Stomach (tissue), 9 donors: Measurements from ENCODE around the gene MESD. TPM values are rescaled to one million over a fixed set of nuclear protein-coding genes. Genes with fewer than 3 reads are reported as not detected.

Experiments used
- DNase-seq, 2 donors: peaks; one replicate each; pipeline versions ENCODE4 v3.0.0 to v3.0.0-alpha.2; 2013 to 2019
- H3K27ac ChIP-seq, 5 donors: fragments of 200-600 bp in 4 of 5; sonication (generic) in 4 of 5; one replicate each; pipeline ENCODE4 v1.5.1; 2013 to 2019; ENCODE audit warnings: mild to moderate bottlenecking in 1 of 5, moderate library complexity in 1 of 5
- H3K27me3 ChIP-seq, 3 donors: fragments of 200-600 bp; sonication (generic); one replicate each; pipeline ENCODE4 v1.5.1; 2017 to 2019; ENCODE audit warnings: mixed run types in 1 of 3
- H3K36me3 ChIP-seq, 4 donors: fragments of 200-600 bp; sonication (generic); 1 replicate in 3 of 4; 2 replicates in 1 of 4; pipeline ENCODE4 v1.5.1; 2016 to 2019
- H3K4me1 ChIP-seq, 4 donors: fragments of 200-600 bp; sonication (generic); one replicate each; pipeline ENCODE4 v1.5.1; 2016 to 2019
- H3K4me3 ChIP-seq, 4 donors: fragments of 200-600 bp; sonication (generic) in 3 of 4; one replicate each; pipeline ENCODE4 v1.5.1; 2016 to 2019; ENCODE audit warnings: mild to moderate bottlenecking in 1 of 4
- H3K9me3 ChIP-seq, 4 donors: fragments of 200-600 bp; sonication (generic); one replicate each; pipeline ENCODE4 v1.5.1; 2016 to 2019
- CTCF ChIP-seq, 7 experiments: fragments of 450-650 bp in 4 of 7; fragments of 200-600 bp in 3 of 7; sonication (generic) in 3 of 7; IDR thresholded peaks; one replicate each; pipeline ENCODE4 v1.5.1; 2016 to 2019; ENCODE audit warnings: antibody characterized with exemption in 7 of 7, control low read depth in 2 of 7, mild to moderate bottlenecking in 1 of 7
- EP300 ChIP-seq: sonication (generic); formaldehyde crosslinking; IDR thresholded peaks from one replicate; pipeline ENCODE4 v1.6.1; 2017; ENCODE audit warnings: antibody characterized with exemption
- POLR2A ChIP-seq, 4 donors: fragments of 450-650 bp; IDR thresholded peaks; one replicate each; pipeline ENCODE4 v1.6.1; 2016; ENCODE audit warnings: antibody characterized with exemption in 4 of 4, control low read depth in 2 of 4, mild to moderate bottlenecking in 1 of 4, moderate library complexity in 1 of 4
- POLR2AphosphoS5 ChIP-seq, 3 donors: sonication (generic); formaldehyde crosslinking; IDR thresholded peaks; one replicate each; pipeline ENCODE4 v1.6.1; 2016; ENCODE audit warnings: antibody characterized with exemption in 3 of 3
- WGBS, 5 donors: extraction: QIAGEN DNeasy Blood & Tissue Kit in 3 of 5; methylation state at CpG; one replicate each; pipeline versions ENCODE4 v1.1.5 to v1.1.7; 2013 to 2018; 5-methylcytosine and 5-hydroxymethylcytosine counted together
- intact Hi-C: fragments of 100-400 bp; cut with DNase I; formaldehyde crosslinking; loops from one replicate; pipeline ENCODE4 v1.15.1; 2023; ENCODE audit warnings: low total_unique reads
- polyA plus RNA-seq, 3 donors: library from polyadenylated mRNA; stranded (reverse); fragments of 200-250 nt; gene quantifications; one replicate each; pipeline ENCODE4 v1.2.3, GENCODE V29; 2013
- total RNA-seq, 5 donors: library from RNA; depleted of rRNA; stranded (reverse); fragments of >200 nt; gene quantifications; one replicate each; pipeline versions ENCODE4 v1.1.0 to v1.2.3, GENCODE V29; 2014 to 2016
- donor health status: healthy with polysubstance abuse.
- donor health status: Bipolar disorder and iron deficiency.
- donor health status: healthy.

The MESD gene
- total and polyA plus RNA-seq, 8 donors = 5.5 to 34.8 (median 15.7) TPM

GRCh38 chr15:80951941-80952340 is 37.7 kb downstream of the MESD start:
- TF ChIP-seq EP300 = no peak
- TF ChIP-seq CTCF (IDR thresholded peaks at IDR 0.05) = no peak
- no peak for TF ChIP-seq POLR2AphosphoS5 (IDR thresholded peaks at IDR 0.05)
- TF ChIP-seq POLR2A (IDR thresholded peaks at IDR 0.05) = no peak
- H3K27ac ChIP-seq = no peak overlapping the region
- peaks cover 0 to 3% (median 0%) of the 10 kb centered on the region in 4 donors for H3K4me1 ChIP-seq
- no peaks in the 10 kb centered on the region for H3K9me3 ChIP-seq
- WGBS, 5 donors = 69 to 76% (median 73%) methylated on average over 5 of the region's 5 CpGs
- no peaks in the 10 kb centered on the region for H3K27me3 ChIP-seq
- H3K36me3 ChIP-seq = peaks cover 24 to 66% (median 60%) of the 10 kb centered on the region in 4 donors
- H3K4me3 ChIP-seq = no peak overlapping the region
- DNase-seq = no peak
- intact Hi-C loops = no loop called here

- Histone ChIP-seq H3K4me1 (no peaks in the 10 kb centered on the region), H3K36me3 (peaks cover 24 to 80% (median 75%) of the 10 kb centered on the region in 4 donors), H3K27me3 (no peaks in the 10 kb centered on the region), H3K4me3 (no peak overlapping the region), H3K27ac (no peak overlapping the region), H3K9me3 (no peaks in the 10 kb centered on the region)
- TF ChIP-seq CTCF (IDR thresholded peaks at IDR 0.05) (no peak), EP300 (no peak), POLR2AphosphoS5 (IDR thresholded peaks at IDR 0.05) (no peak), POLR2A (IDR thresholded peaks at IDR 0.05) (no peak)
- no peak for DNase-seq
- WGBS, 5 donors = 88 to 95% (median 90%) methylated on average over 8 of the region's 8 CpGs
- intact Hi-C loops = no loop called here
Observed at GRCh38 chr15:80950291-80951078, 39.1 kb downstream of the MESD start.

GRCh38 chr15:80949756-80950155 is 39.9 kb downstream of the MESD start:
- Histone ChIP-seq H3K27me3 (no peaks in the 10 kb centered on the region), H3K4me1 (no peaks in the 10 kb centered on the region), H3K4me3 (no peak overlapping the region), H3K36me3 (peaks cover 24 to 88% (median 82%) of the 10 kb centered on the region in 4 donors), H3K27ac (no peak overlapping the region), H3K9me3 (no peaks in the 10 kb centered on the region)
- 97 to 100% (median 98%) methylated on average over 1 to 4 of the region's 4 CpGs for WGBS, 5 donors
- DNase-seq = no peak
- TF ChIP-seq POLR2A (IDR thresholded peaks at IDR 0.05) (no peak), POLR2AphosphoS5 (IDR thresholded peaks at IDR 0.05) (no peak), CTCF (IDR thresholded peaks at IDR 0.05) (no peak), EP300 (no peak)
- intact Hi-C loops = no loop called here

GRCh38 chr15:80948651-80949292 is 40.8 kb downstream of the MESD start:
- TF ChIP-seq POLR2AphosphoS5 (IDR thresholded peaks at IDR 0.05) = no peak
- TF ChIP-seq CTCF (IDR thresholded peaks at IDR 0.05) = no peak
- TF ChIP-seq POLR2A (IDR thresholded peaks at IDR 0.05) = no peak
- no peak for TF ChIP-seq EP300
- Histone ChIP-seq H3K9me3 (no peaks in the 10 kb centered on the region), H3K4me3 (no peak overlapping the region), H3K4me1 (no peaks in the 10 kb centered on the region), H3K27ac (no peak overlapping the region), H3K27me3 (no peaks in the 10 kb centered on the region), H3K36me3 (peaks cover 24 to 96% (median 92%) of the 10 kb centered on the region in 4 donors)
- no peak for DNase-seq
- WGBS, 5 donors = 94 to 98% (median 96%) methylated on average over 12 to 13 of the region's 13 CpGs
- intact Hi-C loops = no loop called here
